Left lung (tissue), 10 donors: ENCODE measurements around the gene STUB1. TPM values are rescaled to one million over a fixed set of nuclear protein-coding genes. Genes with fewer than 3 reads are reported as not detected.
A peak's percentile ranks its signal among the peaks of the same experiment; 100 is the strongest.

Source experiments
- ATAC-seq: fragments of 200-7000 bp; cut with Tn5 transposase; one replicate; pipeline ENCODE4 v1.9.1; 2020; ENCODE audit warnings: moderate library complexity
- DNase-seq, 4 donors: peaks; one replicate each; pipeline ENCODE4 v3.0.0-alpha.2; 2013 to 2020
- H3K27ac ChIP-seq, 2 donors: fragments of 200-600 bp; sonication (generic) in 1 of 2; one replicate each; pipeline versions ENCODE4 v1.5.0 to v1.8.0; 2020 to 2021
- H3K27me3 ChIP-seq, 2 donors: fragments of 200-600 bp; sonication (generic) in 1 of 2; one replicate each; pipeline versions ENCODE4 v1.5.0 to v1.8.0; 2020 to 2021
- H3K36me3 ChIP-seq, 2 donors: fragments of 200-600 bp; sonication (generic) in 1 of 2; one replicate each; pipeline versions ENCODE4 v1.5.0 to v1.8.0; 2020 to 2021
- H3K4me1 ChIP-seq, 2 donors: fragments of 200-600 bp; one replicate each; pipeline ENCODE4 v1.8.0; 2021
- H3K4me3 ChIP-seq, 2 donors: fragments of 200-600 bp; sonication (generic) in 1 of 2; one replicate each; pipeline versions ENCODE4 v1.5.0 to v1.8.0; 2020 to 2021; ENCODE audit warnings: mild to moderate bottlenecking in 1 of 2
- H3K9me3 ChIP-seq, 2 donors: fragments of 200-600 bp; sonication (generic) in 1 of 2; one replicate each; pipeline versions ENCODE4 v1.5.0 to v1.8.0; 2020 to 2021
- CTCF ChIP-seq, 2 donors: fragments of 200-600 bp; sonication (generic) in 1 of 2; IDR thresholded peaks; one replicate each; pipeline versions ENCODE4 v1.5.0 to v1.8.0; 2021; ENCODE audit warnings: antibody characterized with exemption in 2 of 2
- intact Hi-C, 2 donors: fragments of 100-400 bp; cut with DNase I; formaldehyde crosslinking; loops; one replicate each; pipeline versions ENCODE4 v1.11.2 to v1.14.2; 2022
- polyA plus RNA-seq, 6 donors: library from polyadenylated mRNA; unstranded; fragments of 120-200 nt; gene quantifications; one replicate each; pipeline ENCODE4 v1.2.1, GENCODE V29; 2013; ENCODE audit not compliant: insufficient read length in 6 of 6
- total RNA-seq, 2 donors: library from RNA; stranded (reverse); fragmentation: NEBNext Ultra II Directional; extraction: Animal tissue kit (Norgen Biotek cat#: 25700); gene quantifications; one replicate each; pipeline ENCODE4 v1.2.1, GENCODE V29; 2021
- donor health status: DM: no; HTN: yes; CAD: no.
- donor health status: DM: no; HTN: no; CAD: no.

Gene STUB1
- total and polyA plus RNA-seq, 8 donors = 92.9 to 143 (median 108) TPM

GRCh38 chr16:698911-699671 is 18.9 kb downstream of the STUB1 start:
- no peak overlapping the region for H3K27ac ChIP-seq
- TF ChIP-seq CTCF (IDR thresholded peaks at IDR 0.05) = no peak
- H3K9me3 ChIP-seq = no peaks in the 10 kb centered on the region
- intact Hi-C loops = no loop called here
- H3K4me3 ChIP-seq = no peak overlapping the region
- ATAC-seq (no peak), DNase-seq (no peak)
- peaks cover 11 to 22% of the 10 kb centered on the region in 2 donors for H3K4me1 ChIP-seq
- no peaks in the 10 kb centered on the region for H3K36me3 ChIP-seq
- H3K27me3 ChIP-seq = peaks cover 66 to 99% of the 10 kb centered on the region in 2 donors

- Histone ChIP-seq H3K27ac (no peak overlapping the region), H3K9me3 (no peaks in the 10 kb centered on the region), H3K27me3 (peaks cover 61 to 98% of the 10 kb centered on the region in 2 donors), H3K36me3 (no peaks in the 10 kb centered on the region), H3K4me3 (no peak overlapping the region), H3K4me1 (peaks cover 1 to 5% of the 10 kb centered on the region in 2 donors)
- peak in 1 of 4 donors; percentile 50 for DNase-seq
- ATAC-seq = peak; percentile 76
- intact Hi-C loops = no loop called here
- TF ChIP-seq CTCF (IDR thresholded peaks at IDR 0.05) = no peak
These were observed 20.7 kb downstream of the STUB1 start for GRCh38 chr16:700684-701584.

- Histone ChIP-seq H3K36me3 (no peaks in the 10 kb centered on the region), H3K4me3 (no peak overlapping the region), H3K4me1 (no peaks in the 10 kb centered on the region), H3K9me3 (no peaks in the 10 kb centered on the region), H3K27me3 (peaks cover 70 to 98% of the 10 kb centered on the region in 2 donors), H3K27ac (no peak overlapping the region)
- no peak for TF ChIP-seq CTCF (IDR thresholded peaks at IDR 0.05)
- no peak for ATAC-seq
- intact Hi-C loops = no loop called here
- no peak for DNase-seq
These were observed 22.1 kb downstream of the STUB1 start for GRCh38 chr16:702341-702740.

GRCh38 chr16:703406-703805 is 23.2 kb downstream of the STUB1 start:
- DNase-seq (no peak), ATAC-seq (no peak)
- no peak for TF ChIP-seq CTCF (IDR thresholded peaks at IDR 0.05)
- intact Hi-C loops = no loop called here
- Histone ChIP-seq H3K9me3 (no peaks in the 10 kb centered on the region), H3K27me3 (peaks cover 70 to 98% of the 10 kb centered on the region in 2 donors), H3K4me3 (no peak overlapping the region), H3K36me3 (no peaks in the 10 kb centered on the region), H3K27ac (no peak overlapping the region), H3K4me1 (no peaks in the 10 kb centered on the region)

- Histone ChIP-seq H3K27ac (no peak overlapping the region), H3K4me1 (no peaks in the 10 kb centered on the region), H3K4me3 (no peak overlapping the region), H3K36me3 (no peaks in the 10 kb centered on the region), H3K27me3 (peaks cover 70 to 99% of the 10 kb centered on the region in 2 donors), H3K9me3 (no peaks in the 10 kb centered on the region)
- intact Hi-C loops = no loop called here
- no peak for TF ChIP-seq CTCF (IDR thresholded peaks at IDR 0.05)
- no peak for ATAC-seq
- no peak for DNase-seq
These were observed 23.8 kb downstream of the STUB1 start for GRCh38 chr16:704047-704446.
